HG03457 (cell line): ENCODE data around the gene FBXO4.

ENCODE experiments used
- ATAC-seq: cut with Tn5 transposase; IDR thresholded peaks from one replicate; pipeline ENCODE4 v1.9.1; 2021; ENCODE audit warnings: moderate number of reproducible peaks; ENCODE audit not compliant: unreplicated experiment

Gene FBXO4, protein sequence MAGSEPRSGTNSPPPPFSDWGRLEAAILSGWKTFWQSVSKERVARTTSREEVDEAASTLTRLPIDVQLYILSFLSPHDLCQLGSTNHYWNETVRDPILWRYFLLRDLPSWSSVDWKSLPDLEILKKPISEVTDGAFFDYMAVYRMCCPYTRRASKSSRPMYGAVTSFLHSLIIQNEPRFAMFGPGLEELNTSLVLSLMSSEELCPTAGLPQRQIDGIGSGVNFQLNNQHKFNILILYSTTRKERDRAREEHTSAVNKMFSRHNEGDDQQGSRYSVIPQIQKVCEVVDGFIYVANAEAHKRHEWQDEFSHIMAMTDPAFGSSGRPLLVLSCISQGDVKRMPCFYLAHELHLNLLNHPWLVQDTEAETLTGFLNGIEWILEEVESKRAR

DNA sequence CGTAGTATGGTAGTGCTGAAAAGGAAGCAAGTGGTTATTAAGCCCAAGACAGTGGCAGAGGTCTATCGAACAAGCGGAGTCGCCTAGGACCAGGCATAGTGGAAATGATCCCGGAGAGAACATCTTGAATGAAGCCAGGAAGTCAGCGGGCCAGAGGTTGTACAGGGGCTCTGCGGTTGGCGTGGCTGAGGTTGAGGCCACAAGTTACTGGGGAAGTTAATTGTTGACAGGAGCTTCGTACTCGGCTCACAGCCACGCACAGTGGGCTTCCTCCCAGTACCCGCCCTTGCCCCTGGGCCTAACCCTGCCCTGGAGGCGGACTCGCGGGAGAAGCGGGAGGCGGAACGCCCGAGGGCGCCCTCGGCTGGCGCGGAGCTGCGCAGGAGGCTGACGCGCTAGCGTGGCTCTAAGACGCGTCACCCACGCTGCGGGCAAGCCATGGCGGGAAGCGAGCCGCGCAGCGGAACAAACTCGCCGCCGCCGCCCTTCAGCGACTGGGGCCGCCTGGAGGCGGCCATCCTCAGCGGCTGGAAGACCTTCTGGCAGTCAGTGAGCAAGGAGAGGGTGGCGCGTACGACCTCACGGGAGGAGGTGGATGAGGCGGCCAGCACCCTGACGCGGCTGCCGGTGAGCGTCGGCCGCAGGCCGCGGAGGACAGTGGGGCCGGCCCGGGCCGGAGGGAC lies at the start of gene FBXO4:
Gene FBXO4, plus strand, starts transcription at position 410 of the 683 bp plus-strand sequence. Its CDS starts 29 bp downstream, at position 439.
- ATAC-seq: peak; percentile 90

DNA sequence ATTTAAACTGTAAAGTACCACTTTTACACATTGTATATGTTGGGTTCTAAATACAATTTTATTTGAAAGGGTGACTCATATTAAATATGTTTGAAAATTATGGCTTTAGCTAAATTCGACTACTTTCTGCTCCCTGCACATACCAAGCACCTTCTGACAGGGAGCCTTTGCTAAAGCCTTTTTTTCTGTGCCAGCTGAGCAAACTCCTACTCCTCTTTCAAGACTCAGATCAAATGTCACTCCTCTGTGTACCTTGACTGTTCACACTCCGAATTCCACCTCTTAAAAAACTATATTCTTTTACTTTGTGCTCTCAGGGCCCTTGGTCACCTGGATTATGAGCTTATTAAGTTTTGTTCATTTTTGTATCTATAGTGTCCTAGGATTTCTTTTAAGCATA lies 48.4 kb upstream of the FBXO4 start:
- no peak for ATAC-seq

DNA sequence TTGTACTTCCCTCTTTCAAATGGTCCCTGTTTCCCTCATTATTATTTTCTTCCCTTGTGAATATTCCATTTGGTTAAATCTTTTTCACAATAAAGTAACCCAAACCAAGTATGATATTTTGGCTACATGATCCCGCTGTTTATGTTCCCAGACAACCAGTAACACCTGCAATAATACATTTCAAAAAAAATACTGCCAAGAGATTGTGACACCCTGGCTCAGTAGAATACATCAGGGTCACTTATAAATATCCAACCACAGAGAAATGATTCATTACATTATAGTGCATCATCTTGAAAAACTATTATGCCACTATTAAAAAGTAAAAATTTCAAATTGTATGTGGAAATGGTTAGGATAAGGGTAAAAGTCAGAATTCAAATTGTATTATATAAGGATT lies 47.7 kb upstream of the FBXO4 start:
- no peak for ATAC-seq

DNA sequence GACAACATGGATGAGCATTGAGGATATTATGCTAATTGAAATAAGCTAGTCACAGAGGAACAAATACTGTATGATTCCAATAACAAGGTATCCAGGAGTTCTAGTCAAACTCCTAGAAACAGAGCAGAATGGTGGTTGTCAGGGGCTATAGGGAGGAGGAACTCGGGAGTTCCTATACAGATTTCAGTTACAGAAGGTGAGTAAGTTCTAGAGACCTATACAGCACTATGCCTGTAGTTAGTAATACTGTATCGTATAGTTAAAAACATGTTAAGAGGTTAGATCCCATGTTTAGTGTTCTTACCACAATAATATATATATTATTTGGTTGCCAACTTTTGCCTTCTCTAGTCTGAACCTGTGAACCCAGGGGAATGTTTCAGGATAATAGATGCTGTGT lies 46.9 kb upstream of the FBXO4 start:
- ATAC-seq: peak; percentile 19

DNA sequence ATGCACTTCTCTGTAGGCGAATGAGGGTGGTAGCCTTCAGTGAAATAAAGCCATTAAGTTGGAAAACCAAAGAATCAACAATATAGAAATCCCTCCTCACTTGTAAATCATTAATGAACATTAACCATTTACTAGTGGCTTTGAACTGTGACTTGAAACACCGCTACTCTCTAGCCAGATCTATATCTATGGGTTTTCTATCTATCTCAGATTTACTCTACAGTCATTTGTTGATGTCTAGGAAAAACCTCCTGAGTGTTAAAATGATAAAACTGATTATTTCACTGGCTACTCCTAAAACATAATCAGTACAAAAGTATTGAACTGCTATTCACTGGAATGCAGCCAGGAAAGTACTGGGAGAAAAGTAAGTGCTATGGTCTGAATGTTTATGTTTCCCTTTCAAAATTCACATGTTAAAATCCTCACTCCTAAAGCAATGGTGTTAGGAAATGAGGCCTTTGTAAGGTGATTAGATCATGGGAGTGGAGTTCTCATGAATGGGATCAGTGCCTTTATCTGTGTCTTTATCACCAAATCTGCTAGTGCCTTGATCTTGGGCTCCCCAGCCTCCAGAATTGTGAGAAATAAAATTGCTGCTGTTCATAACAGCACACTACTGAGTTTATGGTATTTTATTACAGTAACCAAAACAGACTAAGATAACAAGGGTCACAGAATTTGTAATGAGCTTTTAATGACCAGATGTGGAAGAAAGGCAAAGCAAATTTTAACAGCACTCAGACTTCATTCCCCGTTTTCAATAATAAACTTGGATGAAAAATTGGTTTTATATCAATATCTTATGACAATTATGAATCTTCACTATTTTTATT lies 46.2 kb upstream of the FBXO4 start:
- ATAC-seq: peak; percentile 80

DNA sequence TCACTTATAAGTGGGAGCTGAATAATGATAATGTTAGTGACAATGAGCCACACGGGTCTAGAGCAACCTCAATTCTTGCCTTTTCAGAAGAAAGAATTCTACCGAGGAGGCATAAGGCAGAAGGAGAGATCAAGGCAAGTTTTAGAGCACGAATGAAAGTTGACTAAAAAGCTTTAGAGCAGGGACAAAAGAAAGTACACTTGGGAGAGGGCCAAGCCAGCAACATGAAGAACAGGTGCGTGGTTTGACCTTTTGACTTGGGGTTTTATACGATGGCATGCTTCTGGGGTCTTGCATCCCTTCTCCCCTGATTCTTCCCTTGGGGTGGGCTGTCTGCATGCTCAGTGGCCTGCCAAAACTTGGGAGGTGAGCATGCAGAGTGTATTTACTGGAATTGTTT lies 42.3 kb upstream of the FBXO4 start:
- no peak for ATAC-seq

DNA sequence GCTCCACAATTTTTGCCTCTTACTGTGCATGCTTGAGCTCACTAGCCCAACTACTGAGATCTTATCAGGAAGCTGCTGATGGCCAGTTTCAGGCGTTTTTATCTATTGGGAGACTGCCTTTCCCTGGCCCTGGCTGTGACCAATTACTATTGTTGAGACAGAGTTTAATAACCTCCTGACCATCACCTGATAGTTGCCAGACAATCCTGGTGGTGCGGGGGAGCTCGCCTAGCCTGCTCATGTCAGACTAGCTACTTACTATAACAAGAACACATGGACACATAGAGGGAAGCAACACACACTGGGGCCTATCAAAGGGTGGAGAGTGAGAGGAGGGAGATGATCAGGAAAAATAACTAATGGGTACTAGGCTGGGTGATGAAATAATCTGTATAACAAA lies 41.8 kb upstream of the FBXO4 start:
- no peak for ATAC-seq

DNA sequence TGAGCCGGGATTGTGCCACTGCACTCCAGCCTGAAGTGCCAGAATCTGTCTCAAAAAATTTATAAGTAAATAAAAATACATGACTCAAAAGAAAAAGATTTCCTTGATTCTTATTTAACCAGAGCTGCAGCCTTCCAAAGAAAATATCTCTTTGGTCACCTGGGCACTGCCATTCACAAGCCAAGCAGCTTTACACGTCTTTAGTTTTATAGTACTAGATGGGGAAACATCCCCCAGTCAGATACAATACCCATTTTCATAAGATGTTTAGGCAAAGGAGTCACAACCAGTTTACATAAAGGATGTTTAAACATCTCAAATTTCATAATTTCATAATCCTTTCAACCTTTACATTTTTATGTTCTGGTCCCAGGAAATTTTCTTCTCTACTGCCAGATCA lies 41.1 kb upstream of the FBXO4 start:
- ATAC-seq: no peak

DNA sequence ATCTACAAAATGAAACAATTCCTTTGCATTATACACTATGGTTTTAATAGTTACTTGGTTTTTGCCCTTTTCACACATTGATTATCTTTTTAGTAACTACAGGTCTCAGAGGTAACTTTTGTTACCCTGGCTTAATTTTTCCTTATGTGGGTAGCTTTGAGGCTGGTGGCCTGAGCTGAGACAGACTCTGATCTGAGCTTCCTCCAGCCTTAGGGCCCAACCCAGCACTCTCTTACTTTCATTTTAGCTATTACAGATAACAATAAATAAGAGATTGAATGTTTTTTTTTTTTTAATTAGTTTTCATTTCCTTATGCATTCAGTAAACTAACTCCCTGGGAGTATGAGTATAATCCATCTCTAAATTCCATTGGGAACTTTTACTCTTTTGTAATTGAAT lies 39.8 kb upstream of the FBXO4 start:
- ATAC-seq: no peak

DNA sequence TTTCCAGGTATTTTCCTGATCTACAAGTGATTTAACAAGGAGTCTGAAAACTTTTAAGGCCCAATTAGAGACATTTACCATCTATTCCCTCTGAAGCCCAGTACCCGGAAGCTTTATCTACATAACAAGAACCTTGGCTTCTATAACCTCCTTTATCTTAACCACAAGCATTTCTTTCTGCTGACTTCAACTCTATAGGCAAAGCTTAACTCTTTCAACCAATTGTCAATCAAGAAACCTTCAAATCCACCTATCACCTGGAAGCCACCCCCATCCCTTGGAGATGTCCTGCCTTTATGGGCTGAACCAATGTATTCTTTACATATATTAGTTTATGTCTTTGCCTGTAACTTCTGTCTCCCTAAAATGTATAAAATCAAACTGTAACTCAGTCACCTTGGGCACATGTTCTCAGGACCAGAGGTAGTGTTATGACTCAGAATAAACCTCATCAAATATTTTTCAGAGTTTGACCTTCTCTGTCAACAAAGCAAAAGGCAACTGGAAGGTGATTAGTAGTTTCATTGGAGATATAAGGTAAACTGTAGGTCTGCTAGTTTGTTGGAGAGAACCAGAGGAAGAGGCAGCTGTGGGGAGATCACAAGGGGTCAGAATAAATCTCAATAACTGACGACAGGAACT lies 33.9 kb upstream of the FBXO4 start:
- ATAC-seq: no peak

DNA sequence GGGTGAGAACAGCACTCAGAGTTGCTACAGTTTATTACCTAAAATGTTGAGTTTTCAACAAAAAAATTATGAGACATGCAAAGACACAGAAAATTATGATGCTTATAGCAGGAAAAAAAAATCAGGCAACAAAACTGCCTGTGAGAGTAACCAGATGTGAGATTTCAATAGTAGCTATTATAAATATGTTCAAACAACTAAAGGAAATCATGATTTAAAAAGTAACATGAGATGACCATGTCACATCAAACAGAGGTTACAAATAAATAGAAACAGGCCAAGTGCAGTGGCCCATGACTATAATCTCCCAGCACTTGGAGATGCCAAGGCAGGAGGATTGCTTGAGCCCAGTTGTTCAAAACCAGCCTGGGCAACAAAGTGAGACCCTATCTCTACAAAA lies 33.0 kb upstream of the FBXO4 start:
- no peak for ATAC-seq

DNA sequence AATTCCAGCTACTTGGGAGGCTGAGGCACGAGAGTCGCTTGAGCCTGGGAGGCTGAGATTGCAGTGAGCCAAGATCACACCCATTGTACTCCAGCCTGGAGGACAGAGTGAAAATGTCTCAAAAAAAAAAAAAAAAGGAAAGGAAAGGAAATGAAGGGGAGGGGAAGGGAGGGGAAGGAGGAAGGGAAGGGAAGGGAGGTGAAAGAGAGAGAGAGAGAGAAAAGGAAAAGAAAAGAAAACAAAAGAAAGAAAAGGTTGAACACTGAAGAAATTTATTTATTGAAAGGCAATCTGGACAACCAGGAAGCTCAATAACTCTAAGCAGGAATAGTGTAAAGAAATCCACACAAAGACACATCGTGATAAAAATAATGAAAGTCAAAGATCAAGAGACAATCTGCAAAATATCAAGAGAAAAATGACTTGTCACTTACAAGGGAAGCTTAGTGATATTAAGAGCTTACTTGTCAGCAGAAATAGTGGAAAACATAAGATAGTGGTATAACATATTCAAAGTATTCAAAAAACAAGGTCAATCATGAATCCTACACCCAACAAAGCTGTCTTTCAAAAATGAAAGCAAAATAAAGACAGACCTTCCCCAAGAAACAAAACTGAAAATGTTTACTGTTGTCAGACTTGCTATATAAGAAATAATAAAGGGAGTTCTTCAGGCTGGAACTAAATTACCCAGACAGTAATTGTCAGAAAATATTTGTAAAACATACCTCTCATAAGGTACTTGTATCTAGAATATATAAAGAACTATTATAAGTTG lies 31.8 kb upstream of the FBXO4 start:
- ATAC-seq: no peak

DNA sequence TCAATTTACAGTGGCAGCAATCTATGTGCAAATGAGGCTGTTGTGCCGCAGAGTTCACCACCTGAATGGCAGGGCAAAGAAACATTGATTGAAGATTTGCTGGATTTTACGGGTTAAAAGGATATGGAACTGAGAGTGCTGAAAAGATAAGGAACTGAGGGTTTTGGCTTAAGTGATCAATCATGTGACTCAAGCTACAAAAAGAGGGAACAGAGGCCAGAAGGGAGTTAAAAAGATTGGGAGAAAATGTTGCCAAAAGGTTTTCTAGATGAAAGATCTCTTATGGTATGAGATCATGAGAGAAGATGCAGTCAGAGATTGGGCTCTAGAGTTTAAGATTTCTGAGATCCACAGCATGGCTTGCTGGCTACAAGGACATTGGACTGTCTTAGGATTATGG lies 28.9 kb upstream of the FBXO4 start:
- no peak for ATAC-seq

DNA sequence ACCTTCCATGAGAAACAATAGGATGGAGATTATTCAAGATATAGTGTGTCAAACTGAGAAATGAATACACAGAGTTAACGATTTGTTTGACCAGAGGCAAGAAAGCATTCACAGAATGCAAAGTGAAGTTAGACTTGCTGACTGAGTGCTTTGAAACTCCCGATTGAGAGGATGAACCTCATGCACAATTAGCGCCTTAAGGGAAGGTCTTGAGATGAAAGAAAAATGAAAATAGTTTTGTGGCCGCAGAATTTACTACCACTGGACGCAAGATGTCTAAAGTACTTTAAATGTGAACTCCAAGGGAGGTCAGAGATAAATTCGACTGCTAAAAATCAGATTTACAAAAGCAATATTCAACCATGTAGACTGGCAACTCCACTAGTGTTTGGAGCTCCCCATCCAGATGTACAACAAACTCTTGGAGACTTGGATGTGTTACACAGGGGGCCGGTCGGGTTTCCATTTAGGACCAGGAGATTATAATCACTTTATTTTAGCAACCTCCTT lies 21.6 kb upstream of the FBXO4 start:
- ATAC-seq: no peak

DNA sequence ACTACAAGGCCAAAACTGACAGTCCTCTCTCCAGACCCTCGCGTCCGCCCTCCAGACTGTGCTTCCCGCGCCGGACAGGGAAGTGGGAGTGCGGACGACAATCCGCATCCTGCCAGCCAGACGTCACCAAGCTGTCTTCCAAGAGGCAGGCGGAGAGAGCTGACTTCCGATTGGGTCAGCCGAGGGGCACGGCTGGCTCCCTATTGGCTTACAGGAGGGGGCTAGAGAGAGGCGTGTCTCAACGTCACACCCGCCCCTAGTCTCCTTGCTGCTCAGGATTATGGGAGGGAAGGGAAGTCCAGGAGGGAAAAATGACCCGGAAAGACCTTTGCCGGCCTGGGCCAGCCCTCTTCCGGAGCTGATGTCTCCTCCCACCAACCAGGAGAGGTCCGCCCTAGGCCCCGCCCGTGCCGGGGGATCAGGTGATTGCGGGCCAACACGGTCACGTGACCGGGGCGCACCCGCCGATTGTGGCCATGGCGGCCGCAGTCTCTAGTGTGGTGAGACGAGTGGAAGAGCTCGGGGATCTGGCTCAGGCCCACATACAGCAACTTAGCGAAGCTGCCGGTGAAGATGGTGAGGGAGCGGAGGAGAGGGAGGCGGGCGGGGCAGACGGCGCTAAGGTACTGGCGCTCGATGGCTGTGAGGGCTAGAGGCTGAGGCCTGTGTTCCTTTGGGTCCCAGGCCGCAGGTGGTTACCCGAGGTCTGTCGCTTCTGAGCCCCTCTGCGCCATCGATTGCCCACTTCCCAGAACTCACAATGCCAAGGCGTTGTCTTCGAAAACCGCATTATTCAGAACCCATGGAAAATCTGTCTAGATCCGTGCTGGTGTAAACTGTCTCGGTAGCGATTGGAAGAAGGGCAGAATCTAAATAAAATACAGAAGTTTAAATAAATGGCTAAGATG lies 20.9 kb upstream of the FBXO4 start, which contains the start of gene RIMOC1:
Gene RIMOC1, plus strand, starts transcription at position 453 of the 908 bp plus-strand sequence. Its CDS starts 24 bp downstream, at position 477.
- ATAC-seq: peak; percentile 99

DNA sequence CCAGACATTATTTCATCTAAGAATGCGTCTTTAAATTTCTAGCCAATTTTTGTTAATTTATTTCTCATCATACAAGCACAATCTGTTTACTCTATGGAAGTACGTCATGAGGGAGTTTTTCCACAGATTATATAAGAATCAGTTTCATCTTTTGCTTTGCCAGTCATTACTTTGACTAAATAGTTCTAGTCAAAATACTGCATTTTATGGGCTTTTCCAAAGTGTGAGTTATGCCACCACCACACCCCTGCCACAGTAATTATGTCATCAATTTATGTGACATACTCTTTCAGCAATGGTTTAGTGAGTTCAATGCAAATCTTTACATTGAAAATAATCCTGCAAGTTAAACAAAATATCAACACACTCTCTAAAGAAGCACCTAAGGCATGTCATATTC lies 18.9 kb upstream of the FBXO4 start:
- no peak for ATAC-seq

DNA sequence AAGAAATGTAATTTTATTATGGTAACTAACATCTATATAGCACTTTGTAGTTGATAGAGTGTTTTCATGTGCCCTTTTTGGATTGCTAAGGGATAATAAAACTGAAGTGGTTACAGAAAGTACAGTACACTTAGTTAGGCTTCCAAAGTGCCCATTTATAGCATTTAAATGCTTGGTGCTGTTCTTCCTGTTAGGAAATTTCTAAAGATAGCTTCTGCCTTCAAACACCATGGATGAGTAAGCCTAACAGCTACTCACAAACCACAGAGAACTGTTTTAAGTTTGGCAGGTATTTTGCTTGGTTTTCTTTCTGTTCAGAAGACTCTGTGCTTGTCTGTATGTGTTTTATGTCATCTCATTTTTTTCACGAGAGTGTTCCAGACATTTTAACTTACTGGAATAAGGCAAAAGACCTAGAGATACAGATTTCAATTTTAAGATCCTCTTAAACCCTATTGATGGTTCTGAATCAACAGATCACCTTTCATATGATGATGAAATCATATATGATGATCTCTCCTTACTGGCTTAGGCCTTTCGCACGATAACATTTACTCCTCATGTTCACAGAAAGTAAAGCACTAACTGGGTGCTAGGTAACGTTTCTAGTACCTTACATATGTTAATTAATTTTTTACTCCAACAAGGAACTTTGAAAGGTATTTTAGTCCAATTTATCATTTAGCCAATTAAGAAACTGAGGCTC lies 16.6 kb upstream of the FBXO4 start:
- ATAC-seq: no peak

DNA sequence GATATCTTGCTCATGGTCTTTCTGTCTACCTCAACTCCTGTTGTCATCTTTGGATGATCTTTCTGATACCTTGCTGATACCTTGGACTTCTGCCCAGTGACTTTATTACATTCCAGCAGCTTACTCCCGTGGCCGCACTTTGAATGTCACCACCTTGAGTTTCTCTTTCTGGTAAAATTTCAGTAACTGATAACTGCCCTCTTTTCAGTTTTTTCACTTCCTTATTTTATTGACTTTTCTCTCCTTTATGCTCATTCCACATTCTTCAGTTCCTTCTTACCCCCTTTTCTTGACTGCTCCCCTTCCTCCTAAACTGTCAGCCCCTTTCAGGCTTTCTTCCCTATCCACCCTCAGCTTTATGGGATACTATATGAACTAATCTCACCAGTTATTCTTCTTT lies 7.0 kb upstream of the FBXO4 start:
- ATAC-seq: no peak
